Cardiac fibroblast (primary cell): ENCODE results near the gene LRRC66.

Experiments used
- DNase-seq, 2 donors: peaks; one replicate each; pipeline versions ENCODE4 v3.0.0 to v3.0.0-alpha.2; 2010; ENCODE audit warnings: low read depth in 2 of 2
- H3K4me3 ChIP-seq, 2 donors: replicated peaks in 1 of 2; 1 replicate in 1 of 2; 2 replicates in 1 of 2; pipeline ENCODE4 v1.5.1; 2011; ENCODE audit warnings: low read depth in 2 of 2, low read length in 2 of 2, mild to moderate bottlenecking in 2 of 2, moderate library complexity in 1 of 2
- TF ChIP-seq, protein P1 (sequence below): IDR thresholded peaks from one replicate; pipeline ENCODE4 v1.5.1; 2011; ENCODE audit warnings: low read depth, mild to moderate bottlenecking, low read length, inconsistent platforms

LRRC66 gene

DNA sequence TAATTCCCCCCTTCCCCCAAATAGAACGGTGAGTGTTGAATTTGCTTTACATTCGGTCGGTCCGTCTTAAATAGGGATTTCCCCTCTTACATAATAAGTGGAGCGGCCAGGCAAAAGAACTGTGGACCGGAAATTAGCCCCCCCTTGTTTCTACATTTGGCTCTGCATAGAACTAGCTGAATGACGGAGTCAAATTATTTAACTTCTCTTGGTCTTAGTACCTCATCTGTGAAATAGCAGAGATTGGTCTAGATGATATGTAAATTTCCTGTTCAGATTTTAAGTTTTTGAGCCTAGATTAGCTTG lies 32.3 kb upstream of the LRRC66 start:
- peak; percentile 33 to 78 for DNase-seq
- H3K4me3 ChIP-seq: peak overlapping the region; percentile 58 to 72
- TF ChIP-seq, protein P1, sequence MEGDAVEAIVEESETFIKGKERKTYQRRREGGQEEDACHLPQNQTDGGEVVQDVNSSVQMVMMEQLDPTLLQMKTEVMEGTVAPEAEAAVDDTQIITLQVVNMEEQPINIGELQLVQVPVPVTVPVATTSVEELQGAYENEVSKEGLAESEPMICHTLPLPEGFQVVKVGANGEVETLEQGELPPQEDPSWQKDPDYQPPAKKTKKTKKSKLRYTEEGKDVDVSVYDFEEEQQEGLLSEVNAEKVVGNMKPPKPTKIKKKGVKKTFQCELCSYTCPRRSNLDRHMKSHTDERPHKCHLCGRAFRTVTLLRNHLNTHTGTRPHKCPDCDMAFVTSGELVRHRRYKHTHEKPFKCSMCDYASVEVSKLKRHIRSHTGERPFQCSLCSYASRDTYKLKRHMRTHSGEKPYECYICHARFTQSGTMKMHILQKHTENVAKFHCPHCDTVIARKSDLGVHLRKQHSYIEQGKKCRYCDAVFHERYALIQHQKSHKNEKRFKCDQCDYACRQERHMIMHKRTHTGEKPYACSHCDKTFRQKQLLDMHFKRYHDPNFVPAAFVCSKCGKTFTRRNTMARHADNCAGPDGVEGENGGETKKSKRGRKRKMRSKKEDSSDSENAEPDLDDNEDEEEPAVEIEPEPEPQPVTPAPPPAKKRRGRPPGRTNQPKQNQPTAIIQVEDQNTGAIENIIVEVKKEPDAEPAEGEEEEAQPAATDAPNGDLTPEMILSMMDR: no peak

DNA sequence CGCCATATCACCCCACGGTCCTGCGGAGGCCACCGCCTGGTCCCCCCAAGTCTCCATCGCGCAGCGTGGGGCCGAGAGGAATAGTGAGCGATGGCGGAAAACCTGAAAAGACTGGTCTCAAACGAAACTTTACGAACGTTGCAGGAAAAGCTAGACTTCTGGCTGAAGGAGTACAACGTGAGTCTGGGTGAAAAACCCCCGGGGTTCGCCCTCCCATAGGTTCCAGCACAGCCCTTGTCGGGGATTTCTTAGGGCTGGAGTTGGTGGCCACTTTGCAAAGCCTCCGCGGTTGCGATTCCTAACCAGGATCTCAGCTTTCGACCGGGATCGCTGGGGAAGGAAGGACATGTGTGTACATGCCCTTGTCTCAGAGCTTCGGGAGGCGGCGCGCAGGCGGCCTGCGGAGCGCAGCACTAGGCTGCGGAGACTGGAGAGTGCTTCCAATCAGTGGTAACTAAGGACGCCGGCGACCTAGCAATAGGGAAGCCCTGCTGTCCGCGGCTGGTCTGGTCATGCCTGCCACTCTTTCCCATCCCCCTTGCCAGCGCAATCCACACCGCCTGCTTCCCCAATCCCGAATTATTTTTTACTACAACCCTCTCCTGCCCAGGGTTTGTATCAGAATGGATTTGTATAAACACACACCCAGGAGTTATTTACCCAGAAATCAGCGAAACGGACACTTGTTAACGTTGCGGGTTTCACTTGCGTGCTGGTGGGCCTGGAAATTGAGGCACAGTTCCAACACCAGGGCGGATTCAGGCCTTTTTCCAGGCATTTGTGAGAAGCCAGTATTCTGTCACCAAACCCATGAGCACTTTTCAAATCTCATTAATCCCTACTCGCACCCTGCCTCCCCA lies 31.7 kb upstream of the LRRC66 start:
- TF ChIP-seq, protein P1: no peak
- DNase-seq: peak; percentile 88
- H3K4me3 ChIP-seq: peak overlapping the region; percentile 58 to 72

DNA sequence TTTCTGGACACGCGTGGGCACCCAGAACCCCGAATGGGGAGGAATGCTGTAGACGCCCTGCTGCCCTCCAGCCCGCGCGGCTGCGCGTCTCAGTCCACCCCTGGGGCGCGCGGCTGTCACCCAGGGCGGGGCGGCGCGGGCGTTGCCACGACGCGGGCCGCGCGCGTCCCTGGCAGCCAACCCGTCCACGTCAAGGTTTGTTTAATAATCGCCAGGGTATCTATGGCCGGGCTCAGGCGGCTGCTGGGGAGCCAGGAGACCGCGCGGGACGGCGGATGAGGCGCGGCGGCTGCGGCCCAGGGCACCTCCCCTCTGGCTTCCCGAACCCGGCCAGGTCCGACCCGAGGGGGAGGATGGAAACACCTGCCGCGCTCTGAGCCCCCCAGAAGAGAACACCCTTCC lies 31.1 kb upstream of the LRRC66 start, which contains the start of gene SPATA18:
TSS of gene SPATA18 (plus strand) at position 92 of the 402 bp plus-strand sequence. CDS start 401 bp downstream, outside the sequence.
- DNase-seq: peak; percentile 15 to 18
- TF ChIP-seq, protein P1: no peak
- H3K4me3 ChIP-seq: peak within 1 kb of the TSS; percentile 58 to 72

DNA sequence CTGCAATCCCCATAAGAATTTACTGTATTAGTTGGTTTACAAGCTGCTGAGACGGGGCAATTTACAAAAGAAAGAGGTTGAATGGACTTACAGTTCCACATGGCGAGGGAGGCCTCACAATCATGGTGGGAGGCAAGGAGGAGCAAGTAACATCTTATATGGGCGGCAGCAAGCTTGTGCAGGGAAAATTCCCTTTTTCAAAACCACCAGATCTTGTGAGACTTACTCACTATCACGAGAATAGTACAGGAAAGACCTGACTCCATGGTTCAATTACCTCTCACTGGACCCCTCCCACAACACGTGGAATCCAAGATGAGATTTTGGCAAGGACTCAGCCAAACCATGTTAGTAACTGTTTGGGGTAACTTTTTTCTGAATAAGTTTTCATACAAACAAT lies 29.1 kb upstream of the LRRC66 start:
- DNase-seq: no peak
- TF ChIP-seq, protein P1: no peak
- no peak overlapping the region for H3K4me3 ChIP-seq

DNA sequence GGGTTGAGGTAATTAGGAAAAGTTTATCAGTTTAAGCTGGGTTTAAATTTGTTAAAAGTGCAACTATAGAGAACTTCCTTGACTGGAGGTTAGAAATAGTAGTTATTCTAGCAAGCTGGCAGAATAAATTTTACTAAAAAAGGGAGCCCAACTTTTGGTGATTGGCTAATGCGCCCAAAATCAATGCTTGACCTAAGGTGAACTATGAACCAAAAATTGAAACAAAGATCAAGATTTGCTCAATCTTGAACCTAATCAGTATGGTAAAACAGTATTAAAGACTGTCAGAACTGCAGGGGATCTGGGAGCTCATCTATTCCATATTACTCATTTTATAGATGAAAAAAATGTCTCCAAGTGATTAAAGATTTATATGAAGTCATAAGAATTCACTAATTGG lies 24.9 kb upstream of the LRRC66 start:
- no peak overlapping the region for H3K4me3 ChIP-seq
- no peak for DNase-seq
- TF ChIP-seq, protein P1: no peak

DNA sequence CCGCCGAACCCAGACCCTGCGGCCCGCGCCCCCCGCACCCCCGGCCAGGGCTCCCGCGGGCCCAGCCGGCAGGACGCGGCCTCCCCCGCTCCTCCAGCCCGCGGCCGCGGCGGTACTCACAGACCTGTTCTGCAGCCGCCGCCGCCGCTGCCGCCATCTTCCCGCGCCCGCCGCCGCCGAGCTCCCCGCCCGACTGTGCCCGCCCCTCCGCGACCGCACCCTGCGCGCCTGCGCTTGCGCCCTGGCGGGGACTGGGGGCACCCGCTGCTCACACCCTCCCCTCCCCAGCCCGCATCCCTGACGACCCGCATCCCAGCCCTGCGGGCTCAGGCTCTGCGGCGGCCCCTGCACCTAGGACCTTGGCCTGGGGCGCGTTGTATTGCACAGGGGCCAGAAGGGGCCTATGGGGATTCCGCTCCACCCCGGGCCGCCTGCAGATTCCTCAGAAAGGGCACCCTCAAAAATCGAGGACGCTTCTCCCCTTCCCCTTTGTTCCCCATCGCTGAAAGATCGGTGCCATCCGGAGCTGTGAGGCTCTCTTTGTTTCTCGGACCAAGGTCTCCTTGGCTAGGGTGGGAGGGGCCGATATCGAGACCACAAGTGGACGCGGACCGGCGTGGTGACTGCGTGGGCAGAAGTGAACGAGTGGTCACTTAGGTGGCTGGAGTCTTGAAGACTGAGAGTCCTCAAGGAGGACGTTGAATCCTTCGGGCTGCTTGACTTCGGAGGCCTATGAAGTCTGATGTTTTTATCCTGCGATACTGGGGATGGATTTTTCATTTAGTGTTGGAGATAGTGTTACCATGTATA lies 18.1 kb upstream of the LRRC66 start, which contains the start of gene SGCB:
TSS of gene SGCB (minus strand) at position 197 of the 810 bp plus-strand sequence. CDS start at position 157, 40 bp downstream.
- DNase-seq: peak; percentile 43 to 59
- peak within 1 kb of the TSS; percentile 79 to 83 for H3K4me3 ChIP-seq

More for the DNA sequence above, 18.1 kb upstream of the LRRC66 start, which contains the start of gene SGCB:
- TF ChIP-seq, protein P1: no peak
